ENCODE data around the gene PGLYRP2.

DNA sequence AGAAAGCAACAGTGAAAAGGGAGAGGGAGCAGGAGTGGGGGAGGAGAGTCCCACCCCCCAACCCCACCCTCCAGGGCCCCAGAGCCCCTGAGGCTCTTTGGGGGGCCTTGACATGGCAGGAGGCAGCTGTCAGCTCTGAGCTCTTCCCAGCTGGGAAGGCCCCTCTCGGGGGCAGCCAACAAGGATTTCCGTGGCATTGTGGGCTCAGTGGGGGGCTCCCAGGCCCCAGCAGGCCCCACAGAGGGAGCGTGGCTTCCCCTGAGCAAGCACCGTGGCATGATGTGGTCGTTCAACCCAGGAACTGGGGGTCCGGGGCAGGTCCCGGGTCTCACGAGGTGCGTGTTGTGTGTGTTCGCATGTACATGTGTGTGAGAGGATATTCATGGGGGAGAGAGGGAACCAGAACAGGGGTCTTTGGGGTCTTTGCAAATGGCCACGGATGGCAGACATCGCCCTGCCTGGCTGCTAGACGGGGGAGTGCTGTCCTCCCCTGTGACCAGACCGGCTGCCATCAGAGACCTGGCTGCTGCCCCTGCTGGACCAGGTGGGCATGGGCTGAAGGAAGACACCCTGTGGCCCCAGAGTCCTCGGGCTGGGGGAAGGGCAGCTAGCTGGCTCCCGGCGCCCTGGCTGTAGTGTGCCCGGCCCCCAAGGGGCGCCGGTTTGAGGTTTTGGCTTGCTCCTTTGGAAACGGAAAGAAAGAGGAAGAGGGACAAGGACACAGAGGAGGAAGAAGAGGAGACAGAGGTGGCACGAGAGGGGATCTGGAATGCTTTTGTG, 56.8 kb downstream of the PGLYRP2 start:
- TF ChIP-seq, protein P1, sequence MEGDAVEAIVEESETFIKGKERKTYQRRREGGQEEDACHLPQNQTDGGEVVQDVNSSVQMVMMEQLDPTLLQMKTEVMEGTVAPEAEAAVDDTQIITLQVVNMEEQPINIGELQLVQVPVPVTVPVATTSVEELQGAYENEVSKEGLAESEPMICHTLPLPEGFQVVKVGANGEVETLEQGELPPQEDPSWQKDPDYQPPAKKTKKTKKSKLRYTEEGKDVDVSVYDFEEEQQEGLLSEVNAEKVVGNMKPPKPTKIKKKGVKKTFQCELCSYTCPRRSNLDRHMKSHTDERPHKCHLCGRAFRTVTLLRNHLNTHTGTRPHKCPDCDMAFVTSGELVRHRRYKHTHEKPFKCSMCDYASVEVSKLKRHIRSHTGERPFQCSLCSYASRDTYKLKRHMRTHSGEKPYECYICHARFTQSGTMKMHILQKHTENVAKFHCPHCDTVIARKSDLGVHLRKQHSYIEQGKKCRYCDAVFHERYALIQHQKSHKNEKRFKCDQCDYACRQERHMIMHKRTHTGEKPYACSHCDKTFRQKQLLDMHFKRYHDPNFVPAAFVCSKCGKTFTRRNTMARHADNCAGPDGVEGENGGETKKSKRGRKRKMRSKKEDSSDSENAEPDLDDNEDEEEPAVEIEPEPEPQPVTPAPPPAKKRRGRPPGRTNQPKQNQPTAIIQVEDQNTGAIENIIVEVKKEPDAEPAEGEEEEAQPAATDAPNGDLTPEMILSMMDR (IDR thresholded peaks at IDR 0.05; ENCODE audit: low read length) = no peak
- TF ChIP-seq EZH2 (optimal IDR thresholded peaks at IDR 0.05; ENCODE audit: low read depth, low read length) = no peak
- TF ChIP-seq EZH2phosphoT487 (IDR thresholded peaks at IDR 0.05; ENCODE audit: low read length) = no peak

All from MM.1S (cell line).